HG03060 (cell line): ENCODE measurements around the gene CRYGS.
A peak's percentile ranks its signal among the peaks of the same experiment; 100 is the strongest.
"Not testable (repeated sequence)": the region's sequence is repeated elsewhere in the genome, so short reads cannot be mapped to it uniquely, and the experiment has no call there.

Experiments
- ATAC-seq: cut with Tn5 transposase; IDR thresholded peaks from one replicate; pipeline ENCODE4 v1.9.1; 2021; ENCODE audit warnings: low read depth, moderate number of reproducible peaks; ENCODE audit not compliant: unreplicated experiment

The CRYGS gene

GRCh38 chr3:186564586-186564985 is 20.4 kb upstream of the CRYGS start:
- ATAC-seq, result no peak

DNA sequence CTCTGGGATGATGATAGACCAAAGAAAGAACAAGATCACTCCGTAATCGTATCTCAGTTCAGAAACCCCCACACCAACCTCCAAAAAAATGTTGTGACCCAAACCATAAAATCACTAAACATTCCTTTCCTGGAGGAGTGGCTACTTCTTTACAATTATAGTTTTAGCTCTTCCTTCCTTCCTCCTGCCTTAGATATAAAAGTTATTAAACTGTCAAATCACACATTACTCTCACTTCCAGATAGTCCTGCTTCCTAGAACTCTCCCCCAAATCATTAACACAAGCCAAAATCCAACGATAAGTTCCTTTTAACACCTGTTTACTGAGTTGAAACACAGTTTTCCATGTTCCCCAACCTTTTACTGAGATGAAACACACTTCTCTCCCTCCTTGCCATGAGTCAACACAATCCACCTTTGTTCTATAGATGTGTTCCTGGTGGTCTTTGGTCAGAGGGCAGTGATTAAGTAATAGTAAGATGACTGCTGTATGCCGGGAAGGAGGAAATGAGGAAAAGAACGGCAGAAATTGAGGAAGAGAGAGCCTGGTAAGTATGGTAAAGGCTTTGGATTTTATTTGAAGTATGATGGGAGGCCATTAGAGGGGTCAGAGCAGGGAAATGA is 8.3 kb upstream of the CRYGS start:
- ATAC-seq, result no peak

- ATAC-seq, result no peak
Observed at GRCh38 chr3:186551387-186551786, 7.2 kb upstream of the CRYGS start.

- ATAC-seq, result no peak
Observed at GRCh38 chr3:186549497-186549896, 5.3 kb upstream of the CRYGS start.

- ATAC-seq, result no peak
Observed at GRCh38 chr3:186540835-186541226, 3.3 kb downstream of the CRYGS start.

- ATAC-seq, result peak; percentile 65
Observed at GRCh38 chr3:186540221-186540834, 3.9 kb downstream of the CRYGS start.

DNA sequence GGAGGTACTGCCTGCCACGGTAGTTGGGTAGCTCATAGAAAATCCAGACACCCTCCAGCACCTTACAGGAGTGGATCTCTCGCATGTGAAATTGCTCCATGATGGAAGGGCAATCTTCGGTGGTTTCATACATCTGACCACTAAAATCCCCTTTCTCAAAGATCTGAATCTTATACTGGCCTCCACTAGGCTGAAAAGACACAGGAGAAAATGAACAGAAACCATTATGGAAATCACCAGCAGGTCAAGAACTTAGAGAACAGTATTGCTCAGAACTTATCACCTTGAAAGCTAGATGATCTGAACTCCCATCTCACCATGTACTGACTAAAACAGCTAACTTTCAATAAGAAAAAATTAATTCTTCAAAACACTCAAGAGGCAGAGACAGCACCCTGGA is 5.4 kb downstream of the CRYGS start:
- no peak for ATAC-seq

- ATAC-seq, result no peak
Observed at GRCh38 chr3:186536883-186537844, 7.0 kb downstream of the CRYGS start.

DNA sequence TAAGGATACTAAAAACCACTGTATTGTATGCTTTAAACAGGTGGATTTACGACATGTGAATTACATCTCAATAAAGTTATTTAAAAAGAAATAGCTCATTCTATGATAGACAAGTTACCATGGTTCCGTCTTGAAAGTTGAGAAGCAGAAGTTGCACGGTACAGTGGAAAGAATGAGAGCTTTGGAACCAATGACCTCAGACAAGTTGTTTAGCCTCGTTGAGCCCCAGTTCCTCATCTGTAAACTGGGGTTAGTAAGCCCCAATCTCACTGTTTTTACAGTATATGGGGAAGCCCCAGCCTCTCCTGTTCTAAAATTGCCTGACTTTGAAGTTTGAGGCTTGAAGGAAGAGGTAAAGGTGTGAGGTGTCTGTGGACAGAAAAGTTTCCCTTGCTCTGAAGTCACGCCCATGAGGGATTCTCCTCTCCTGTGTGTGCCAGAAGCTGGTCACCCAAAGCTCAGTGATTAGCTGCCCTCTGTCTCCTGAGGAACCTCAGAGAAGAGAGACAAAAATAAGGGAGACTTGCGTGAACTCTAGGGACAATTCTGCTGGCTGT is 10.0 kb downstream of the CRYGS start:
- peak; percentile 73 for ATAC-seq

GRCh38 chr3:186532598-186533072 is 11.5 kb downstream of the CRYGS start:
- ATAC-seq, result no peak

- ATAC-seq, result not testable (repeated sequence)
Observed at GRCh38 chr3:186531694-186532093, 12.5 kb downstream of the CRYGS start.

DNA sequence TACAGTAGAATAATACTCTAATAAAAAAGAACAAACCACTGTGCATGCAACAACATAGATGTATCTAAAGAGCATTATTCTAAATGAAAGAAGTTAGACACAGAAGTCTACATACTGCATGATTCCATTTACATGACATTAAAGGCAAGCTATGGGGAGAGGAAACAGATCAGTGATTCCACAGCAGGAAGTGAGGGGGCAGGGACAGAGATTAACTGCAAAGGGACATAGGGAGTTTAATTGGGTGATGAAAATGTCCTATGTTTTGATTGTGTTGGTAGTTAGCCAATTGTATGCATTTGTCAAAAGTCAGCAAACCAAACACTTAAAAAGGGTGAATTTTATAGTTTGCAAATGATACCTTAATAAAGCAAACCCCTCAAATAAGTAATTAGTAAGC is 13.8 kb downstream of the CRYGS start:
- ATAC-seq, result no peak

DNA sequence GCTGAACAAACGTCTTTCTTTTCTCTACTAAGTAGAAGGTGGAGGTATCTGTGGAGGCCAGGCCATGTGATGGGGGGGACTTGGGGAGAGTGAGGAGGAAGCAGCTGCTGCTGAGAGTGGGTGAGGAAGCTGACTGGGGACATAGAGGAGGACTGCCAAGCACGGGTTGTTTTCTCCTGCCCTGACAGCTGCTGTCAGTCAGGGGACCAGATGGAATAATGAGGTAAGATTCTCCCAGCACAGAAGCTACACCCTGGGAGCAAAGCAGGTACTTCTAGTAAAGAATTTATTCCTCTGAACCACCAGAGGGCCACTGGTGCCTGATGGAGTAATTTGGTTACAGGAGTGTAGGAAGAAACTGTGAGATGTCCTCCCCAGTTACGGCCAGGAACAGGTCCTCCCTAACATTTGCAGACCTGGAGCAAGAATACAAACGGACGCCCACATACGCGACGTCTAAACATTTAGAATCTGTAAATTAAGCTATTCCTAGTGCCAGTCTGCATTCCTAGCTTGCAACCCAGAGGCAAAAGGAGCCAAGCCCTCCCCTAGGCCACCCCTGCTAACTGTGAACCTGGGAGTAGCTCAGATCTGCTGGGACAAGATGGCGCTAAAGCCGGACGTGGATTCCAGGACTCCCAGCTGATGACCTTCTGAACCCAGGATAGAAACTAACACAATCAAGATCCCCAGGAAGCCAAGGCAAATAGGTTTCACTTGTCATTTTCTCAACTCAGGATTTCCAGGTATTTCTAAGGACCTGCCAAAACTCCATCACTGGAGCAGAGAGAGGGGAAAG is 14.8 kb downstream of the CRYGS start:
- no peak for ATAC-seq

- peak; percentile 34 for ATAC-seq
Observed at GRCh38 chr3:186526256-186526606, 17.9 kb downstream of the CRYGS start.

DNA sequence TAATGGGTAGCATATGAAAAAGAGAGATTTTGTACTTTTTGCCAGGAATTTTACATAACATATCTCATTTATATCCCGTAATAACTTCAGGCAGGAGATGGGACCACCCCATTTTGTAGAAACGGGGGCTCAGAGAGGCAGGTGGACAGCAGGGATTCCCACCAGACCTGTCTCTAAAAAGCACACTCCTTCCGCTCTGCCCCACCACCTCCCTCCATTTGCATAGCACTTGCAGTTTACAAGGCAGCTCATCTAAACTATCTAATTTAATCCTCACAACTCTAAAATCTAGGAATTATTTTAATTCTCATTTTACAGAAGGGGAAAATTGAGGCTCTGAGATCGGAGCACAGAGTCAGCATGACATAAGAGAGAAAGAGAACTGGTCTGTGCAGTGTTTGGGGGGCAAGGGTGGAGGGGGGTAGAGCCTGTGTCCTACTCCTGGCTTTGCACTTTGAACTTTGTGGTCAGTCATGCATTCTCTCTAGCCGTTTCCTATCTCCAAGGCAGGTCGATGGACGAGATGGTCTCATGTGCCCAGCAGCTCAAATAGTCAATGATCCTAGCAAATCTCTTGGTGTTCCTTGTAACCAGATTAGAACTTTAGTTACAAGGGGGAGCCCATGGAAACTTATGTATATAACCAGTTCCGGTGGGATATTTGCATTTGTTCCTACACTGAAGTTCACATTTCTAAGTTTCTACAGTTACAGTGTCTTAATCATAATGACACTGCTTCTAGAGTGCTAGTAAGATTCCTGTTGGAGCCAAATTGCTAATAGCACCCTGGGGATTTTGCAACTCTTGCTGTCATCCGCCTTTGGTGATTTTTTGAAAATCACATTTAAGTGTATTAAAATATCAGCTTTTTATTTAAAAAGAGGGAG is 18.6 kb downstream of the CRYGS start:
- ATAC-seq, result peak; percentile 12

DNA sequence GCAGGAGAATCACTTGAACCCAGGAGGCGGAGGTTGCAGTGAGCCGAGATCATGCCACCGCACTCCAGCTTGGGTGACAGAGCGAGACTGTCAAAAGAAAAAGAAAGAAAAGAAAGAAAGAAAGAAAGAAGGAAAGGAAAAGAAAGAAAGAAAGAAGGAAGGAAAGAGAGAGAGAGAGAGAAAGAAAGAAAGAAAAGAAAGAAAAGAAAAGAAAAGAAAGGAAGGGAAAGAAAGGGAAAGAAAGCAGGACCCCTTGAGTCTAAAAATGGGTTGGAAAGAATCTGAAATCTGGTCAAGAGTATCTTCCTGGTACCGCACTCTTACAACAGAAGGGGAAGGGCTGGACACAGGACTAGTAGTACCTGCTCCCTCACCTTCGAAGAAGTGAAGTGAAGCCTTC is 19.6 kb downstream of the CRYGS start:
- ATAC-seq, result no peak

DNA sequence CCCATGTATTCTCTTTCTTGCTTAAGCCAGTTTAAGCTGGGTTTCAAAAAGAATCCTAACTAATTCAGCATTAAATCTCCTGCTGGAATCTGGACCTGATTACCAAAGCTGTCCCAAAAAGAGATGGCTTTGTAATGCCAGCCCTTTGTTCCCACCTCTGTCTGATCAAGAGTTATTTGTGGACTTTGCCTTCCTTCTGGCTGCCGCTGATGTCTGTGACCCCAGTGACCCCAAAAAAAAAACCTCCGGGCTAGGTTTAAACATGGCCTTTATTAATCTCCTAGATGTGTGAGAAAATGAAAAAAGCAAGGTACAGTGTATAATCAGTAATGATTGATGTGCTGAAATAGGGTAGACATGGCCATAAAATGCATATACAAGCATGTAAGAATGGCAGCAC is 20.7 kb downstream of the CRYGS start:
- ATAC-seq, result no peak

DNA sequence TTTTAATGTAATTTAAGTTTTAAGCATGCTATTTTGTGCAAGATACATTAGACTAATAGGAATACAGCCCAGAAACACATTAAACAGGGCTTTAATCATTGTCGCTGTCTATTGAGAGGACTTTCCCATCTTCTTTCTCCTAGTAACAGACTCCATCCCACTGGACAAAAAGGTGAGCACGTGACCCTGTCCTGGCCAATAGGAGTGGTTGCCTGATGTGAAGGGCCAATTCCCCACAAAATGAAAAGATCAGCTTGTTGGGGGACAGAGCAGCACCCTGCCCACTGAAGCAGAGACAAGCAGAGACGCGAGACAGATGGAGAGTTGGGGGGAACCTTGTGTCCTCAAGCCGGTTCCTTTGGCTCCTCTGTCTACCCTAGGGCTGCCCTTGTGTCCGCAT is 21.2 kb downstream of the CRYGS start:
- no peak for ATAC-seq
